Globus pallidus (tissue), 1 donor: ENCODE results near the gene MAPK14.

Source experiments
- DNase-seq: peaks from one replicate; pipeline ENCODE4 v3.0.0-alpha.2; 2015; ENCODE audit warnings: low spot score

The MAPK14 gene

GRCh38 chr6:36038120-36038876 lies 10.7 kb downstream of the MAPK14 start:
- DNase-seq, result no peak

- no peak for DNase-seq
These were observed 11.5 kb downstream of the MAPK14 start for GRCh38 chr6:36039112-36039511.

DNA sequence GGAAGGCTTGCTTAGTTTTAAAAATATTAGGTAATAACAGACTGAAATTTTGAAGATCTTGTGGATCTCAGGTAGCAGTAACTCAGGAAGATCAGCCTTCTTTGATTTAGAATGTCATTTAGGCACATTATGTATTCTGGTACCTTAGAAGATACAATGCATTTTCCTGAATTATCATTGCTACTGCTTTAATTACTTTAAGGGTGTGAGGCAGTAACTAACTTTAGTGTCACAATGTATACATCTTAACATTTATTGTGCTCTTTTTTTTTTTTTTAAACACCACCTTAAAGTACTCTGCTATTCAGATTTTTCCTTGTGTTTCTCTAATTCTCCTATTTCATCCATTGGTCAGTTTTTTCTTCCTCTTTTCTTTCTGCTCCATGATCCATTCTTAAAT lies 13.3 kb downstream of the MAPK14 start:
- no peak for DNase-seq

- no peak for DNase-seq
These were observed 15.1 kb downstream of the MAPK14 start for GRCh38 chr6:36042618-36043260.

DNA sequence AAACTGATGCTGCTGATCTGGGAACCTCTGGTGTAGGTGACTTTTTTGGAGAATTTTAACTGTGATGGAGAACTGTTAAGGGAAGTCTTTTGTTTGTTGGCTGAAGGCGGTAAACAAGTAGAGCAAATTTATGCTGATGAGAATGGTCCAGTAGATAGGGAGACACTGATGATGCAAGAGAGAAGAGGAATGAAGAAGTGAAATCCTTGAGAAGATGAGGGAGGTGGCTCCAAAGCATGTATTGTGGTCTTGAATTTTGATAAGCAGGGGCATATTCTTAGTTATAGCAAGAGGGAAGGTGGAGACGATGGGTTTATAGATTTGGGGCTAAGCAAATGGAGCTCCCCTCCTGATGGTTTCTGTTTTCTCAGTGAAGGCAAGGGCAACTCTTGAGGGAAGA lies 22.0 kb downstream of the MAPK14 start:
- no peak for DNase-seq

- DNase-seq, result no peak
These were observed 22.7 kb downstream of the MAPK14 start for GRCh38 chr6:36050305-36050704.

DNA sequence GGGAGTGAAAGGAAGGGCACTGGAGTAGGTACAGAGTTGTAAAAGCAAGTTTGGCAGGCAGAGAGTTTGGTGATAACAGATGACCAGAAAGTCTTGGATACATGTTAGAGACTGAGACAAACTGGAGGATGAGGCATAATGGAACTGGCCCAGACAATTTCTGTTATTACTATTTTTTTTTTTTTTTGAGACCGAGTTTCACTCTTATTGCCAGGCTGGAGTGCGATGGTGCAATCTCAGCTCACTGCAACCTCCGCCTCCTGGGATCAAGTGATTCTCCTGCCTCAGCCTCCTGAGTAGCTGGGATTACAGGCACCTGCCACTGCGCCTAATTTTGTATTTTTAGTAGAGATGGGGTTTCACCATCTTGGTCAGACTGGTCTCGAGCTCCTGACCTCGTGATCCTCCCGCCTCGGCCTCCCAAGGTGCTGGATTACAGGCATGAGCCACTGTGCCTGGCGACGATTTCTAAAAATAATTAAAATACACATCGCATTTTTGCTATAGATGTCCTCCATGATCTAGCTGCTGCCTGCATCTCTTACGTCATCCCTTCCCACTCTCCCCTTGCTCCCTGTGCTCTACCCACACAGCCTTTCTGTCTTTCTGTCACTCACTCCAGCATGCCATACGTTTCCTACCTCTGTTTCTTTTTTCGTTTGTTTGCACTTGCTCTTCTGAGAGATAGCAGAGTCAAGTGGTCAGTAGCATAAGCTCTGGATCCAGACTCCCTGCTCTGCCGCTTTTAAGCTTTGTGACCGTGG lies 23.5 kb downstream of the MAPK14 start:
- no peak for DNase-seq

GRCh38 chr6:36052097-36052496 lies 24.5 kb downstream of the MAPK14 start:
- DNase-seq, result no peak

GRCh38 chr6:36053878-36054277 lies 26.3 kb downstream of the MAPK14 start:
- DNase-seq, result no peak

- DNase-seq, result no peak
These were observed 26.8 kb downstream of the MAPK14 start for GRCh38 chr6:36054415-36054814.

DNA sequence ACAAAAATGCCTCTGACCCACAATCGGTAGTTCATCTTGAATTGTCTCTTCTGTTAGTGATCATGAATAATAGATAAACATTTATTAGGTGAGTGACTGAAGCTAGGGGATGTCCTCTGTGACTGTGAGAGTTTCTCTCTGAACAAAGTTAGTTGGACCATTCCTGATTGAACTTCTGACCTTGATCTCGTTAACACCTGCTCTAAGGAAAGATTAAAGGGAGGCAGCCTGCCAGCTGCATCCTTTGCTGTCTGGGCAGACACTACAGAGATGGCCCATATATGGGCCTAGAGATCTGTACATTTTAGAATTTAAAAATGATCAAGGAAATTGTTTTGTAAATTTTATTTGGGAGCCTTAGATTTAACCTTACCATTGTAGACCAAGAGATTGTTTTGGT lies 27.3 kb downstream of the MAPK14 start:
- DNase-seq, result no peak

GRCh38 chr6:36056178-36056577 lies 28.6 kb downstream of the MAPK14 start:
- no peak for DNase-seq

DNA sequence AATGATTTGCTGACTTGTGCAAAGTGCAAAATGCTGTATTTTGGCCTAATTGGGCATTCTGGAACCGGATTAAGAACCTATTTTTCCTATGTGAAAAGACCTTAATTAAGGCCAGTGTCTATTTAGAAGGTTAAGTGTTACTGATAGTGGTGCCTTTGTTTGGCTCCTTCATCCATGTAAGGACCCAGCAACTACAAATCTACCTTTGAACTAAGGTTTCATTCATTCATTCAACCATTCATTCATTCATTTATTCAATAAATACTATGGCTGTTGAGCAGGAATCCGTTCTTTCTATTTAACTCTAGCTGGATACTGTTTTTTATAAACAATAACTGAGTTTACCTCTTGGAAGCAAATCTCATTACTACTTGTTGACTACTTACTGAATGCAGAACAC lies 33.6 kb downstream of the MAPK14 start:
- DNase-seq, result no peak

DNA sequence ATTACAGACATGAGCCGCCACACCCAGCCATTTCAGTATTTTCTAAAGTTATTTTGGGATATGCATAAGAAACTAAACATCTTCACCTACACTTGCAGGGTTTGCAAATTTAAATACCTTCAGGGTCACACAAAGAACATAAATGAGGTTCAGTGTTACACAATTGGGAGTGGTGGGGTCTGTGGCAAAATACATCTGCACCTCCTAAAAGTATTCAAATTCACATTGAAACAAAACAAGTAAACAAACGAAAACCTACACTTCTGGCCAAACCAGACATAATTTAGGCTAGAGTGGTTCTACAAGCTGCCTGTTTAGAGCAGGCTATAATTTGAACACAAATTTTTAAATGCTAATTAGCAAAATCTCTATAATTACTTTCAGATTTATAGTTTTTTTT lies 34.6 kb downstream of the MAPK14 start:
- DNase-seq, result no peak

GRCh38 chr6:36063318-36064060 lies 35.9 kb downstream of the MAPK14 start:
- no peak for DNase-seq

DNA sequence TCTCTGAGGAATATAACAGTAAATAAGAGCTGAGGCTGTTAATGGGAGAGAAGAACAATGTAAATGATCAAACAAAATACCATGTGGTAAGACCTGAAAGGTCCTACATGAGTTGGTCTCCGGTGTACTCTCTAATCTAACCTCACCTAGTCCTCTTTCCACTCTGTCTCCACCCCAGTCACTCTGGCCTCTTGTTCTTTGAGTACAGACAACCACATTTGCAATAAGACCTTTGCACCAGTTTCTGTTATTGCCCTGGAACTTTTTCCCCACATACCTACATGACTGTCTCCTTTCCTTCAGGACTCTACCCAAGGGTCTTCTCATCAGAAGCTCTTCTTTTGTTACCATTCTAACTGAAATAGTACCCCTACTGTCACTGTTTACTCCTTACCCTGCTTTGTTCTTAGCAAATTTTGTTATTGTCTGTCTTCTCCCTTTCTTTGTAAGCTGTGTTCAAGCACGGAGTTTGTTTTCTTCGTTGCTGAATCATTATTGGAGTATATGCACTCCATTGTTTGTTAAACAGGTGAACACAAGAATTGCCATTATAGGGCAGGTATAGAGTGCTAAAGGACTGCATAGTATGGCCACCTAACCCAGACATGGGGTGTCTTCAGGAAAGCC lies 37.3 kb downstream of the MAPK14 start:
- DNase-seq, result no peak

GRCh38 chr6:36065916-36066315 lies 38.3 kb downstream of the MAPK14 start:
- DNase-seq, result no peak

DNA sequence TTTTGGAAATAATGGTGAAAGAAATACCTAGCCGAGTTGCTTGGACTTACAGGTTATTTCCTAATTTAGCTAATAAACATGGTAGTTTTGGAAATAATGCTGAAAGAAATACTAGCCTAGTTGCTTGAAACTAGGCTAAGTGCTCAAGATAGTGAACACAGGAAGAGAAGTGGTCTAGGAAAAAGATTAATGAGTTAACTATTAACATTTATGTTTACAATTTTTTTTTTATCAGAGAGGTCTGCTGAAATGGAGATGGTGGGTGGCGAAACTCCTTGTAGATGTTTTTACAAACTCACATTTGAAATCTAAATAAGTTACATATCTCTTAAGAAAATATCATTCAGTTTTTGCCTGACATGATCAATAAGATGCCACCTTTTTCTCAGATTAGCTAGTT lies 39.2 kb downstream of the MAPK14 start:
- no peak for DNase-seq

DNA sequence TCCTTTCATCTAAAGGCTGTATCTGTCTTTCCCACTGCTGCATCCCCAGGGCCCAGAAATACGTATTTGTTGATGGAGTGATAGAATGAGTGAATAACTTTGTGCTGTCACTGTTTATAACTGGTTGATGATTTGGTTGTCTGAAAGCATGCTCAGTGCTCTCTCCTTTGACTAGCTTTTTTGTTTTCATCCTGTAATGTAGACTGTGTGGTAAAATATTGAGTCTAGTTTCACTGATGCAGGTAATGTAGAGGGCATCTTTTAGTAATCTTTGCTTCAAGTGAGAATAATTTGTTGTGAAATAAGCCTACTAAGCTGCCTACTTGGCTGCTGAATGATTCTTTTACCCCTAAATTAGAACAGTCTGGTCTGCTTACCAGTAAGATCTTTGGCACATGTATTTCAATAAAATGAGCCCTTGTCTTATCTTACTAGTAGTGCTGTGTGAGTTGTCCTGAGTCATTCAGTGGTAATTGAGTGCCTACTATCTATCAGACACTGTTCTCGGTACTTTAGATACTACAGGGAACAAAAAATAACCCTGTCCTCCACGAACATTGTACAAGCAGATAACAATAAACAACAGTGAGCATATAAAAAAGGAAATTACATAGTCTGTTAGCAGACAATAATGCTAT lies 39.9 kb downstream of the MAPK14 start:
- DNase-seq, result no peak

DNA sequence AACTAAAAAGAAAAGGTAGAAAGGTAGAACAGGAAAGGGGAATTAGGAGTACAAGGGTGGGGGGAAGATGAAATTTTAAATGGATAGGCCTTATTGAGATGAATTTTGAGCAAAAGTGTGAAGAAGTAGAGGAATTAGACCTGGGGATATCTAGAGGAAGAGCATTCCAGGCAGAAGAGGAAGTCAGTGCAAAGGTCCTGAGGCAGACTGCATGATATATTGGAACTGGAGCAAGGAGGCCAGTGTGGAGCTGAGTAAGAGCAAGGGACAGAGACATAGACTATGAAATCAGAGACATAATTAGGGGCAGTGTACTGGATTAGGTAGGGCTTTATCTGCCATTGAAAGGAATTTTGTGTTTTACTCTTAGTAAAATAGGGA lies 40.4 kb downstream of the MAPK14 start:
- no peak for DNase-seq

DNA sequence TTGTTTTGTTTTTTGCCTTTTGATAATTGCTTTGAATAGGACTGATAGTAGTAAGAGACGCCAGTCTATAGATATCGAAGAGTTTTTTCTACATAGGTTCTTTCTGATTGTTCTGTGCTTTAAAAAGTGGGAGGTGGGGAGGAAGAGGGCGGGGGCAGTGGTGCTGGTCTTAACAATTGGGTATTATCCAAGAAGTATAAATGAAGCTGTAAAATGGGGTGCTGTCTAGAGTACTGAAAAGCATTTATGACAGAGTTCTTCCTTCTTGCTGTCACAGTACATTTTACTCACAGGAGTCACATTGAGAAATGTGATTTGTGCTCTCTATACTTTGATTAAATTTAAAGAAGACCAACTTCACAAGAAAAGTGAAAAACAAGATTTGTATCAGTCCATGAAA lies 41.0 kb downstream of the MAPK14 start:
- no peak for DNase-seq

GRCh38 chr6:36069573-36069972 lies 42.0 kb downstream of the MAPK14 start:
- no peak for DNase-seq
